ENCODE measurements around the gene CHRNB4. TPM values are rescaled to one million over a fixed set of nuclear protein-coding genes. Genes with fewer than 3 reads are reported as not detected.
A peak's percentile ranks its signal among the peaks of the same experiment; 100 is the strongest.

The CHRNB4 gene
- total RNA-seq, 1 donor from 2014 or later: not detected

DNA sequence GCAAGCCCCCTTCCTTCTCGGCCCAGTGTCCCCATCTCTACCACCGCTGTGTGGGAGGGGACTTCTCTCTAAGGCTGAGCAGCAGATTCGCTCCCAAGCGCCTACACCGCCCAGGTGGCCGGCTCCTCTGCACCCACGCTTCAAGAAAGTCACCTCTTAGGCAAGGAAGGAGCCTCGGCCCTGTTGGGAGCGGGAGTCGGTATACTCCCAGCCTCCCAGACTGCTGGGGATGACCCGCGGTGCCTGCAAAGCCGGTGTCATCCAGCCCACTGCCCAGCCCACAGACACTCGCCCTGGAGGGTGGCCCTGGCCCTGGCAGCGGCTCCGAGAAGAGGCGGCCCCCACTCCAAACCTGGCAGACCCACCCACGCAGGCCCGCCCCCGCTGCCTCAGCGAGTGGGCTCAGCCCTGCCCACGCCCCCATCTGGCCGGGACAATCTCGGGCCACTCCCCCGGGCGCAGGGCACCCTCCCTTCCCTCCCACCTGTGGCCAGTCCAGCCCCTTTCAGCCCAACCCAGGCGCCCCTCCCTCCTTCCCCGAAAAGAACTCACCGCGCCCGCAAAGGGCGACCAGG, 396 bp downstream of the CHRNB4 start:
- DNase-seq (ENCODE audit: low read depth): no peak
- Histone ChIP-seq H3K4me3 (ENCODE audit: low read depth, low read length) (peak overlapping the region; percentile 34), H3K27me3 (ENCODE audit: control insufficient read depth, insufficient read depth, low read length) (peaks cover 2% of the 10 kb centered on the region), H3K36me3 (ENCODE audit: control insufficient read depth, insufficient read depth, low read length) (no peaks in the 10 kb centered on the region)
- TF ChIP-seq, protein P1, sequence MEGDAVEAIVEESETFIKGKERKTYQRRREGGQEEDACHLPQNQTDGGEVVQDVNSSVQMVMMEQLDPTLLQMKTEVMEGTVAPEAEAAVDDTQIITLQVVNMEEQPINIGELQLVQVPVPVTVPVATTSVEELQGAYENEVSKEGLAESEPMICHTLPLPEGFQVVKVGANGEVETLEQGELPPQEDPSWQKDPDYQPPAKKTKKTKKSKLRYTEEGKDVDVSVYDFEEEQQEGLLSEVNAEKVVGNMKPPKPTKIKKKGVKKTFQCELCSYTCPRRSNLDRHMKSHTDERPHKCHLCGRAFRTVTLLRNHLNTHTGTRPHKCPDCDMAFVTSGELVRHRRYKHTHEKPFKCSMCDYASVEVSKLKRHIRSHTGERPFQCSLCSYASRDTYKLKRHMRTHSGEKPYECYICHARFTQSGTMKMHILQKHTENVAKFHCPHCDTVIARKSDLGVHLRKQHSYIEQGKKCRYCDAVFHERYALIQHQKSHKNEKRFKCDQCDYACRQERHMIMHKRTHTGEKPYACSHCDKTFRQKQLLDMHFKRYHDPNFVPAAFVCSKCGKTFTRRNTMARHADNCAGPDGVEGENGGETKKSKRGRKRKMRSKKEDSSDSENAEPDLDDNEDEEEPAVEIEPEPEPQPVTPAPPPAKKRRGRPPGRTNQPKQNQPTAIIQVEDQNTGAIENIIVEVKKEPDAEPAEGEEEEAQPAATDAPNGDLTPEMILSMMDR (IDR thresholded peaks at IDR 0.05; ENCODE audit: insufficient read depth, low read length, severe bottlenecking): no peak
- FAIRE-seq: no peak

DNA sequence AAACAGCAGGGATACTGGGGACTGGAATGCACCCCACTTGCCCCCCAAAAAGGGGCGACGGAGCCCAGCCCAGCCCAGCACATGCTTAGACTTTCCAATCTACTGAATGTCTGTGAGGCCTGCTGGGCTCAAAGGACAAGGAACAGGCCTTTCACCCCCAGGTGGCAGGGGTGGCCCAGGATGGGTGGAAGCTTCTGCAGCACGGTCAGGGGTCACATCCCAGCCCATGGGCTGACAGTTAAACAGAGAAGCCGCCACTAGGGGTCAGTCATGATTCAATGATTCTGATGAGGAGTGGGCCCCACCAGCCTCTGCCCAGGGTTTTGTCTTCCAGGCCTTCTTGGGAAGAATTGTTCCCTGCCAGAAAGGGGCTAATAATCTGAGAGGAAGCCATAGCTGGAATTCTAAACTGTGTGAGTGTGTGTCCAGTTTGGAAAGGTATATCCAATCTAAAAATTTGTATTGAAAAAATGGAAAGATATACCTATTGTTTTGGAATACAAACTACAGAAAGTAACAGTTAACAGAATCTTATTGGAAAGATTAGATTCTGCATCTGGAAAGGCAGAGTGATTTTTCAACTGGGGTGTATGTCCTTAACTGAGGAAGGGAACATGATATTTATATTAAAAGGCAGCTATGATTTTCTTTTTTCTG, 2.2 kb downstream of the CHRNB4 start:
- TF ChIP-seq, protein P1 (IDR thresholded peaks at IDR 0.05; ENCODE audit: insufficient read depth, low read length, severe bottlenecking): peak; percentile 69
- Histone ChIP-seq H3K27me3 (ENCODE audit: control insufficient read depth, insufficient read depth, low read length) (peaks cover 2% of the 10 kb centered on the region), H3K4me3 (ENCODE audit: low read depth, low read length) (no peak overlapping the region), H3K36me3 (ENCODE audit: control insufficient read depth, insufficient read depth, low read length) (no peaks in the 10 kb centered on the region)
- FAIRE-seq (no peak), DNase-seq (ENCODE audit: low read depth) (peak; percentile 29)

DNA sequence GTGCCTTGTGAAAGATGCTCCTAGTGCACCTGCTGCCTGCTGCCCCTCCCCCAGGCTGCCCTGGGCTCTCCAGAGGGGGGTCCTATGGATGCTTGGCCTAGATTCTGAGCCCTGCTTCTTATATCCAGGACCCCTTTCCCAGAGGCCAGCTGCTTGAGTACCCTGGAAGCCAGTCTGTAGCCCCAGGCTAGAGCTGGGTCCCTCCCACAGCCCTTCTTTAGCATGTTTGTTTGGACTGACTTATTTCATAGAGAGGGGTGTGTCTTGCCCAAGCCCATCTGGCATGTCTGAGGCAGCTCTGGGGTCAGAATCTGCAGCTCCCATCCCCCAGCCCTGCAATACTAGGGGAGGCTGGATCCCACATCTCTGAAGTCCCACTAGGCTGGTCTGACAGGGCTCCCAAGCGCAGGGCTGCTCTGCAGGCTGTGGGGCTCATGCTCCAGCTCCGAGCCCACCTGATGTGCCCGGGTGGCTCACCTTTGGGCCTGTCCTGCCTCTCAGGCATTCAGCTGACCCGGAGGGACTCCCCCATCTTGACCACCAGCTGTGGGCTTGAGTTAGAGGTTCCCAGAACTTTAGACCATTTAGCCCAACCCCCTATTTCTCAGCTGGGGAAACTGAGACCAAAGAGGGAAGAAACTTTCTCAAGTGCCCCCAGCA, 3.1 kb downstream of the CHRNB4 start:
- TF ChIP-seq, protein P1 (IDR thresholded peaks at IDR 0.05; ENCODE audit: insufficient read depth, low read length, severe bottlenecking): no peak
- Histone ChIP-seq H3K27me3 (ENCODE audit: control insufficient read depth, insufficient read depth, low read length) (peaks cover 2% of the 10 kb centered on the region), H3K4me3 (ENCODE audit: low read depth, low read length) (no peak overlapping the region), H3K36me3 (ENCODE audit: control insufficient read depth, insufficient read depth, low read length) (no peaks in the 10 kb centered on the region)
- DNase-seq (ENCODE audit: low read depth) (no peak), FAIRE-seq (no peak)

DNA sequence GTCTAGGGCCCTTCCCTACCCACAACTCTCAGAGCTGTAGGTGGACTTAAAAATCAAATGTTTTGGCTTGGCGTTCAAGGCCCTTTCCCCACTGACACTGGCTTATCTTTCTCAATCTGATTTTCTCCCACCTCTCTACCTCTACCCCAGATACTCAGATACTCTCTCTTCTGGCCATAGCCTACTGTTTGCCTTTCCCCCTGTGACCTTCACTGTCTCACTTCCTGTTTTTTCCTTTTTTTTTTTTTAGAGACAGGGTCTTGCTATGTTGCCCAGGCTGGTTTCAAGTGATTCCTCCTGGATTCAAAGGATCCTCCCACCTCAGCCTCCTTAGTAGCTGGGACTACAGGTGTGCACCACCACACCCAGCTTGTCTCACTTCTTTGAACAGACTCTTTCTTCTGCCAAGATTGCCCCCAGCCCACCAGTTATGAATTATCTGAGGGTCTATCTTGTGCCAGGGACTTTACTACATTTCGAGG, 4.6 kb downstream of the CHRNB4 start:
- TF ChIP-seq, protein P1 (IDR thresholded peaks at IDR 0.05; ENCODE audit: insufficient read depth, low read length, severe bottlenecking): no peak
- Histone ChIP-seq H3K36me3 (ENCODE audit: control insufficient read depth, insufficient read depth, low read length) (no peaks in the 10 kb centered on the region), H3K27me3 (ENCODE audit: control insufficient read depth, insufficient read depth, low read length) (peaks cover 2% of the 10 kb centered on the region), H3K4me3 (ENCODE audit: low read depth, low read length) (no peak overlapping the region)
- DNase-seq (ENCODE audit: low read depth) (no peak), FAIRE-seq (no peak)

DNA sequence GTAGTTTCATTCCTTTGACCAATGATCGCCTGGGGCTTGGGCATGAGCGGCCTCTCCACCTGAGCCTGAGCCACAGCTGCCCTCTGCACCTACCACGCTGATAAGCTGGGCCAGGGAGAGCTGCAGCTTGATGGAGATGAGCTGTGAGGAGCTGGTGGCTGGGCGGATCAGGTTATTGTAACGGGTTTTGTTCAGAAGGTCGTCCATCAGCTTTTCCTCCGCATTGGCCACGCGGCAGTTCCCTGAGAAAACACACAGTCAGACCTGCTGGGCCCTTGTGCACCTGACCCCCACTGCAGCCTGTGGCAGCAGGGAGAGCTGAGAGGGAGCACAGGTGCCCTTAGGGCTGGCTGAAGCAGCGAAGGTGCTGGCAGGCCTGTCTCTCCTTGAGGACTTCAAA, 5.7 kb downstream of the CHRNB4 start:
- H3K36me3 ChIP-seq (ENCODE audit: control insufficient read depth, insufficient read depth, low read length): no peaks in the 10 kb centered on the region
- peaks cover under 1% of the 10 kb centered on the region for H3K27me3 ChIP-seq (ENCODE audit: control insufficient read depth, insufficient read depth, low read length)
- no peak overlapping the region for H3K4me3 ChIP-seq (ENCODE audit: low read depth, low read length)
- FAIRE-seq: no peak
- no peak for DNase-seq (ENCODE audit: low read depth)
- TF ChIP-seq, protein P1 (IDR thresholded peaks at IDR 0.05; ENCODE audit: insufficient read depth, low read length, severe bottlenecking): no peak
